T-helper 1 cell treated with Interleukin-12 subunit alpha and Interleukin-12 subunit beta and Interleukin-4 antibody, amounts not matched to agents 30 ng/mL and 1 ng/mL, for 36 hours (primary cell): ENCODE measurements around the gene SYT14. TPM values are rescaled to one million over a fixed set of nuclear protein-coding genes. Genes with fewer than 3 reads are reported as not detected.
"Not testable (repeated sequence)": the region's sequence is repeated elsewhere in the genome, so short reads cannot be mapped to it uniquely, and the experiment has no call there.

Source experiments
- intact Hi-C: fragments of 100-400 bp; cut with micrococcal nuclease; formaldehyde crosslinking; loops from one replicate; pipeline ENCODE4 v1.15.1; 2024
- total RNA-seq: library from RNA; stranded (reverse); gene quantifications from 2 replicates; pipeline ENCODE4 v1.2.3, GENCODE V29; 2022

The SYT14 gene
- not detected in 2 replicates for total RNA-seq

GRCh38 chr1:209937996-209938959, at the start of gene SYT14:
Gene SYT14 (plus strand): TSS chr1:209938217. CDS start chr1:209938265, 48 bp downstream.
- intact Hi-C loops: loop anchor here (5.0 kb wide), 1 partner anchor 171 kb away; no protein-coding TSS in a partner anchor

GRCh38 chr1:209888291-209889076, 49.5 kb upstream of the SYT14 start:
- intact Hi-C loops: not testable (repeated sequence)

- intact Hi-C loops: no loop called here
These were observed 49.0 kb upstream of the SYT14 start for GRCh38 chr1:209889077-209889418.

GRCh38 chr1:209890641-209891330, 47.2 kb upstream of the SYT14 start:
- intact Hi-C loops: no loop called here

GRCh38 chr1:209893751-209894150, 44.3 kb upstream of the SYT14 start:
- intact Hi-C loops: no loop called here

GRCh38 chr1:209895709-209896108, 42.3 kb upstream of the SYT14 start:
- intact Hi-C loops: no loop called here

GRCh38 chr1:209896346-209896745, 41.7 kb upstream of the SYT14 start:
- intact Hi-C loops: no loop called here

GRCh38 chr1:209898271-209898670, 39.7 kb upstream of the SYT14 start:
- intact Hi-C loops: not testable (repeated sequence)

GRCh38 chr1:209898851-209899250, 39.2 kb upstream of the SYT14 start:
- intact Hi-C loops: not testable (repeated sequence)

- intact Hi-C loops: no loop called here
These were observed 38.1 kb upstream of the SYT14 start for GRCh38 chr1:209899948-209900347.

- intact Hi-C loops: no loop called here
These were observed 37.3 kb upstream of the SYT14 start for GRCh38 chr1:209900734-209901133.

GRCh38 chr1:209901211-209901610, 36.8 kb upstream of the SYT14 start:
- intact Hi-C loops: no loop called here

GRCh38 chr1:209904774-209905173, 33.2 kb upstream of the SYT14 start:
- intact Hi-C loops: not testable (repeated sequence)

- intact Hi-C loops: no loop called here
These were observed 26.3 kb upstream of the SYT14 start for GRCh38 chr1:209911746-209912145.

- intact Hi-C loops: no loop called here
These were observed 25.7 kb upstream of the SYT14 start for GRCh38 chr1:209912306-209912705.

- intact Hi-C loops: not testable (repeated sequence)
These were observed 18.4 kb upstream of the SYT14 start for GRCh38 chr1:209919637-209920036.

GRCh38 chr1:209920844-209921243, 17.2 kb upstream of the SYT14 start:
- intact Hi-C loops: no loop called here

GRCh38 chr1:209924390-209924789, 13.6 kb upstream of the SYT14 start:
- intact Hi-C loops: no loop called here

- intact Hi-C loops: no loop called here
These were observed 12.0 kb upstream of the SYT14 start for GRCh38 chr1:209926045-209926444.

- intact Hi-C loops: no loop called here
These were observed 10.6 kb upstream of the SYT14 start for GRCh38 chr1:209927466-209927865.

GRCh38 chr1:209929751-209930150, 8.3 kb upstream of the SYT14 start:
- intact Hi-C loops: no loop called here

GRCh38 chr1:209931141-209931540, 6.9 kb upstream of the SYT14 start:
- intact Hi-C loops: no loop called here
